Liver (tissue), 3 donors: ENCODE results near the gene KLHL33.

Experiments used
- CTCF ChIP-seq: fragments of 150-350 bp; IDR thresholded peaks from 2 replicates; pipeline ENCODE4 v1.5.1; 2017; ENCODE audit warnings: improper control_type of control experiment, low read depth, low read length; ENCODE audit not compliant: missing input control
- HNF4G ChIP-seq: IDR thresholded peaks from 2 replicates; pipeline ENCODE4 v1.6.1; 2016; ENCODE audit warnings: antibody characterized with exemption
- TF ChIP-seq, protein P1 (sequence below): IDR thresholded peaks from 2 replicates; pipeline ENCODE4 v1.6.1; 2016; ENCODE audit warnings: antibody characterized with exemption
- TF ChIP-seq, protein P2 (sequence below): IDR thresholded peaks from 2 replicates; pipeline ENCODE4 v1.6.1; 2016; ENCODE audit warnings: antibody characterized with exemption, mild to moderate bottlenecking
- donor health status: healthy.
- donor health status: healthy.

GRCh38 chr14:20438664-20439063, 2.7 kb upstream of the KLHL33 start:
- no peak for TF ChIP-seq HNF4G
- TF ChIP-seq CTCF, result no peak
- TF ChIP-seq, protein P1, sequence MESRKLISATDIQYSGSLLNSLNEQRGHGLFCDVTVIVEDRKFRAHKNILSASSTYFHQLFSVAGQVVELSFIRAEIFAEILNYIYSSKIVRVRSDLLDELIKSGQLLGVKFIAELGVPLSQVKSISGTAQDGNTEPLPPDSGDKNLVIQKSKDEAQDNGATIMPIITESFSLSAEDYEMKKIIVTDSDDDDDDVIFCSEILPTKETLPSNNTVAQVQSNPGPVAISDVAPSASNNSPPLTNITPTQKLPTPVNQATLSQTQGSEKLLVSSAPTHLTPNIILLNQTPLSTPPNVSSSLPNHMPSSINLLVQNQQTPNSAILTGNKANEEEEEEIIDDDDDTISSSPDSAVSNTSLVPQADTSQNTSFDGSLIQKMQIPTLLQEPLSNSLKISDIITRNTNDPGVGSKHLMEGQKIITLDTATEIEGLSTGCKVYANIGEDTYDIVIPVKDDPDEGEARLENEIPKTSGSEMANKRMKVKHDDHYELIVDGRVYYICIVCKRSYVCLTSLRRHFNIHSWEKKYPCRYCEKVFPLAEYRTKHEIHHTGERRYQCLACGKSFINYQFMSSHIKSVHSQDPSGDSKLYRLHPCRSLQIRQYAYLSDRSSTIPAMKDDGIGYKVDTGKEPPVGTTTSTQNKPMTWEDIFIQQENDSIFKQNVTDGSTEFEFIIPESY, result no peak
- TF ChIP-seq, protein P2, sequence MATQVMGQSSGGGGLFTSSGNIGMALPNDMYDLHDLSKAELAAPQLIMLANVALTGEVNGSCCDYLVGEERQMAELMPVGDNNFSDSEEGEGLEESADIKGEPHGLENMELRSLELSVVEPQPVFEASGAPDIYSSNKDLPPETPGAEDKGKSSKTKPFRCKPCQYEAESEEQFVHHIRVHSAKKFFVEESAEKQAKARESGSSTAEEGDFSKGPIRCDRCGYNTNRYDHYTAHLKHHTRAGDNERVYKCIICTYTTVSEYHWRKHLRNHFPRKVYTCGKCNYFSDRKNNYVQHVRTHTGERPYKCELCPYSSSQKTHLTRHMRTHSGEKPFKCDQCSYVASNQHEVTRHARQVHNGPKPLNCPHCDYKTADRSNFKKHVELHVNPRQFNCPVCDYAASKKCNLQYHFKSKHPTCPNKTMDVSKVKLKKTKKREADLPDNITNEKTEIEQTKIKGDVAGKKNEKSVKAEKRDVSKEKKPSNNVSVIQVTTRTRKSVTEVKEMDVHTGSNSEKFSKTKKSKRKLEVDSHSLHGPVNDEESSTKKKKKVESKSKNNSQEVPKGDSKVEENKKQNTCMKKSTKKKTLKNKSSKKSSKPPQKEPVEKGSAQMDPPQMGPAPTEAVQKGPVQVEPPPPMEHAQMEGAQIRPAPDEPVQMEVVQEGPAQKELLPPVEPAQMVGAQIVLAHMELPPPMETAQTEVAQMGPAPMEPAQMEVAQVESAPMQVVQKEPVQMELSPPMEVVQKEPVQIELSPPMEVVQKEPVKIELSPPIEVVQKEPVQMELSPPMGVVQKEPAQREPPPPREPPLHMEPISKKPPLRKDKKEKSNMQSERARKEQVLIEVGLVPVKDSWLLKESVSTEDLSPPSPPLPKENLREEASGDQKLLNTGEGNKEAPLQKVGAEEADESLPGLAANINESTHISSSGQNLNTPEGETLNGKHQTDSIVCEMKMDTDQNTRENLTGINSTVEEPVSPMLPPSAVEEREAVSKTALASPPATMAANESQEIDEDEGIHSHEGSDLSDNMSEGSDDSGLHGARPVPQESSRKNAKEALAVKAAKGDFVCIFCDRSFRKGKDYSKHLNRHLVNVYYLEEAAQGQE, result no peak
